ENCODE measurements around the gene TRPC4AP.

GRCh38 chr20:35049776-35050352 lies 42.7 kb downstream of the TRPC4AP start:
- TF ChIP-seq ZNF274 (IDR thresholded peaks at IDR 0.05; ENCODE audit: low read depth, low read length) (no peak), YY1 (IDR thresholded peaks at IDR 0.05; ENCODE audit: insufficient read depth, insufficient read length) (no peak)

Measured in NT2/D1 (cell line).